ENCODE results near the gene PTS. TPM values are rescaled to one million over a fixed set of nuclear protein-coding genes. Genes with fewer than 3 reads are reported as not detected.

The PTS gene
- total and polyA plus RNA-seq, 9 of the 15 experiments (the other 6 are each of a cell fraction or from before 2014, with no cell fraction given): 27.1 to 72.7 (median 41.1) TPM

DNA sequence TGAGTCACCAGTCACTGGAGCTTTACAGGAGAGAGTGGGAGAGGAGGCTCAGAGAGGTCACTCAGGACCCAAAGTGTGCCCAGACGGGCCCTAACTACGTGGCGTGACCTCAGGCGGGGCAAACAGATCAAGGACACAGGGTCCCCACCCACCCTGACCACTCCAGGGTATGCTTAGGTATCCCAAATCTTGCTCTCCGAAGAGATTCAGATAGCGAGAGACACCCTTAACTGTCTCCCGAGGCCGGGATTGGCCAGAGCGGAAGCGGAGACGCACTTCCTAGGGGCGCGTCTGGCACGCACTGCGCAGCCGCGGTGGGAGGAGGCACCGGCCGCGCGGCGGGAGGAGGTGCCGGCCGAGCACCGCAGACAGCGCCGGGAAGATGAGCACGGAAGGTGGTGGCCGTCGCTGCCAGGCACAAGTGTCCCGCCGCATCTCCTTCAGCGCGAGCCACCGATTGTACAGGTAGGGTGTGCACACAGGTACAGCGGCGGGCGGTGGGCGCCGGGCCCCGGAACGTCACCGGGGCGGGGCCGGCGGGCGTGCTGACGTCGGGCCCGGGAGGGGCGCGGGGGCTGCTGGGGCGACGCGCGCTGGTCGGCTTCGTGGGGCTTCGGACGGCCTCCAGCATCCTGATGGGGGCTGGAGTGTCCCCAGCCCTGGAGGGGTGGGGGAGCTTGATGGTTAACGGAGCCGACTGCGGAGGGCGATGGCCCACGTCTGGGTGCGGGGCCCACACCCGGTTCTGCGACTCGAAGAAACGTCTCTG lies at the start of gene PTS (continued):
- TF ChIP-seq, protein P1, sequence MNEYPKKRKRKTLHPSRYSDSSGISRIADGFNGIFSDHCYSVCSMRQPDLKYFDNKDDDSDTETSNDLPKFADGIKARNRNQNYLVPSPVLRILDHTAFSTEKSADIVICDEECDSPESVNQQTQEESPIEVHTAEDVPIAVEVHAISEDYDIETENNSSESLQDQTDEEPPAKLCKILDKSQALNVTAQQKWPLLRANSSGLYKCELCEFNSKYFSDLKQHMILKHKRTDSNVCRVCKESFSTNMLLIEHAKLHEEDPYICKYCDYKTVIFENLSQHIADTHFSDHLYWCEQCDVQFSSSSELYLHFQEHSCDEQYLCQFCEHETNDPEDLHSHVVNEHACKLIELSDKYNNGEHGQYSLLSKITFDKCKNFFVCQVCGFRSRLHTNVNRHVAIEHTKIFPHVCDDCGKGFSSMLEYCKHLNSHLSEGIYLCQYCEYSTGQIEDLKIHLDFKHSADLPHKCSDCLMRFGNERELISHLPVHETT (CRISPR knock-in tag; conservative IDR thresholded peaks at IDR 0.05 in 1 of 2, IDR thresholded peaks at IDR 0.05 in 1 of 2): peak in 1 of 2 experiments; percentile 61; a peak in 1 of 4 replicates
- TF ChIP-seq, protein P2, sequence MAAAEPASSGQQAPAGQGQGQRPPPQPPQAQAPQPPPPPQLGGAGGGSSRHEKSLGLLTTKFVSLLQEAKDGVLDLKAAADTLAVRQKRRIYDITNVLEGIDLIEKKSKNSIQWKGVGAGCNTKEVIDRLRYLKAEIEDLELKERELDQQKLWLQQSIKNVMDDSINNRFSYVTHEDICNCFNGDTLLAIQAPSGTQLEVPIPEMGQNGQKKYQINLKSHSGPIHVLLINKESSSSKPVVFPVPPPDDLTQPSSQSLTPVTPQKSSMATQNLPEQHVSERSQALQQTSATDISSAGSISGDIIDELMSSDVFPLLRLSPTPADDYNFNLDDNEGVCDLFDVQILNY (CRISPR knock-in tag; IDR thresholded peaks at IDR 0.05): no peak
- TF ChIP-seq SRF (CRISPR knock-in tag; IDR thresholded peaks at IDR 0.05) (0 out of 4 replicates have a peak, but pooled peaks of 1 of the 2 experiments have one; percentile 45), RBBP5 (IDR thresholded peaks at IDR 0.05; ENCODE audit: borderline replicate concordance, insufficient read depth, low read length, poor library complexity, severe bottlenecking) (peak; percentile 94), ZNF165 (CRISPR knock-in tag; IDR thresholded peaks at IDR 0.05; ENCODE audit: borderline replicate concordance) (peak; percentile 67), HDAC1 (IDR thresholded peaks at IDR 0.05) (peak in 1 of 2 experiments; percentile 26; a peak in 1 of 4 replicates), PTTG1 (tag; IDR thresholded peaks at IDR 0.05; ENCODE audit: low read depth) (no peak), NFIC (IDR thresholded peaks at IDR 0.05) (peak; percentile 3; the same call in 1 of the 2 replicates), ZNF212 (CRISPR knock-in tag; IDR thresholded peaks at IDR 0.05) (0 out of 2 replicates have a peak, but pooled peaks have one; percentile 29), SUPT5H (IDR thresholded peaks at IDR 0.05) (peak; percentile 95), CXXC5 (CRISPR knock-in tag; IDR thresholded peaks at IDR 0.05) (peak; percentile 94)
- TF ChIP-seq, protein P3, sequence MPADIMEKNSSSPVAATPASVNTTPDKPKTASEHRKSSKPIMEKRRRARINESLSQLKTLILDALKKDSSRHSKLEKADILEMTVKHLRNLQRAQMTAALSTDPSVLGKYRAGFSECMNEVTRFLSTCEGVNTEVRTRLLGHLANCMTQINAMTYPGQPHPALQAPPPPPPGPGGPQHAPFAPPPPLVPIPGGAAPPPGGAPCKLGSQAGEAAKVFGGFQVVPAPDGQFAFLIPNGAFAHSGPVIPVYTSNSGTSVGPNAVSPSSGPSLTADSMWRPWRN (IDR thresholded peaks at IDR 0.05; ENCODE audit: low read depth): no peak
- TF ChIP-seq, protein P4, sequence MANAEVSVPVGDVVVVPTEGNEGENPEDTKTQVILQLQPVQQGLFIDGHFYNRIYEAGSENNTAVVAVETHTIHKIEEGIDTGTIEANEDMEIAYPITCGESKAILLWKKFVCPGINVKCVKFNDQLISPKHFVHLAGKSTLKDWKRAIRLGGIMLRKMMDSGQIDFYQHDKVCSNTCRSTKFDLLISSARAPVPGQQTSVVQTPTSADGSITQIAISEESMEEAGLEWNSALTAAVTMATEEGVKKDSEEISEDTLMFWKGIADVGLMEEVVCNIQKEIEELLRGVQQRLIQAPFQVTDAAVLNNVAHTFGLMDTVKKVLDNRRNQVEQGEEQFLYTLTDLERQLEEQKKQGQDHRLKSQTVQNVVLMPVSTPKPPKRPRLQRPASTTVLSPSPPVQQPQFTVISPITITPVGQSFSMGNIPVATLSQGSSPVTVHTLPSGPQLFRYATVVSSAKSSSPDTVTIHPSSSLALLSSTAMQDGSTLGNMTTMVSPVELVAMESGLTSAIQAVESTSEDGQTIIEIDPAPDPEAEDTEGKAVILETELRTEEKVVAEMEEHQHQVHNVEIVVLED (CRISPR knock-in tag; IDR thresholded peaks at IDR 0.05): peak; percentile 92

Measured in K562 (cell line).